Testis (tissue), 2 donors: ENCODE results near the gene EPDR1.

Experiments
- POLR2A ChIP-seq: fragments of 450-650 bp; IDR thresholded peaks from one replicate; pipeline ENCODE4 v1.6.1; 2017; ENCODE audit warnings: antibody characterized with exemption, mild to moderate bottlenecking, moderate library complexity
- TF ChIP-seq, protein P1 (sequence below), 3 experiments: fragments of 450-650 bp in 2 of 3; fragments of 200-600 bp in 1 of 3; sonication (generic) in 1 of 3; IDR thresholded peaks; one replicate each; pipeline ENCODE4 v1.5.1; 2016 to 2019; ENCODE audit warnings: antibody characterized with exemption in 3 of 3, mild to moderate bottlenecking in 2 of 3, moderate library complexity in 1 of 3

- TF ChIP-seq, protein P1, sequence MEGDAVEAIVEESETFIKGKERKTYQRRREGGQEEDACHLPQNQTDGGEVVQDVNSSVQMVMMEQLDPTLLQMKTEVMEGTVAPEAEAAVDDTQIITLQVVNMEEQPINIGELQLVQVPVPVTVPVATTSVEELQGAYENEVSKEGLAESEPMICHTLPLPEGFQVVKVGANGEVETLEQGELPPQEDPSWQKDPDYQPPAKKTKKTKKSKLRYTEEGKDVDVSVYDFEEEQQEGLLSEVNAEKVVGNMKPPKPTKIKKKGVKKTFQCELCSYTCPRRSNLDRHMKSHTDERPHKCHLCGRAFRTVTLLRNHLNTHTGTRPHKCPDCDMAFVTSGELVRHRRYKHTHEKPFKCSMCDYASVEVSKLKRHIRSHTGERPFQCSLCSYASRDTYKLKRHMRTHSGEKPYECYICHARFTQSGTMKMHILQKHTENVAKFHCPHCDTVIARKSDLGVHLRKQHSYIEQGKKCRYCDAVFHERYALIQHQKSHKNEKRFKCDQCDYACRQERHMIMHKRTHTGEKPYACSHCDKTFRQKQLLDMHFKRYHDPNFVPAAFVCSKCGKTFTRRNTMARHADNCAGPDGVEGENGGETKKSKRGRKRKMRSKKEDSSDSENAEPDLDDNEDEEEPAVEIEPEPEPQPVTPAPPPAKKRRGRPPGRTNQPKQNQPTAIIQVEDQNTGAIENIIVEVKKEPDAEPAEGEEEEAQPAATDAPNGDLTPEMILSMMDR (IDR thresholded peaks at IDR 0.05) = no peak
- no peak for TF ChIP-seq POLR2A
Observed at GRCh38 chr7:37899712-37900247, 20.7 kb upstream of the EPDR1 start.
